H9 (cell line): ENCODE results near the gene TUBB2A. TPM values are rescaled to one million over a fixed set of nuclear protein-coding genes. Genes with fewer than 3 reads are reported as not detected.
A peak's percentile ranks its signal among the peaks of the same experiment; 100 is the strongest.

Experiments used
- DNase-seq: peaks from one replicate; pipeline ENCODE4 v3.0.0-alpha.2; 2017
- H2AFZ ChIP-seq: one replicate; pipeline ENCODE4 v1.6.1; 2013; ENCODE audit warnings: mild to moderate bottlenecking, low read length, control low read depth, moderate library complexity
- H2AK5ac ChIP-seq: 2 replicates; pipeline ENCODE4 v1.6.1; 2013; ENCODE audit warnings: low read length, control low read depth, mixed read lengths; ENCODE audit not compliant: insufficient read length
- H2BK120ac ChIP-seq: one replicate; pipeline ENCODE4 v1.6.1; 2013; ENCODE audit warnings: low read depth, mild to moderate bottlenecking, low read length, control low read depth, inconsistent platforms; ENCODE audit not compliant: poor library complexity, severe bottlenecking
- H2BK12ac ChIP-seq: 2 replicates; pipeline ENCODE4 v1.6.1; 2013; ENCODE audit warnings: low read length, control low read depth, mixed read lengths, low read depth; ENCODE audit not compliant: insufficient read length
- H2BK15ac ChIP-seq: 2 replicates; pipeline ENCODE4 v1.6.1; 2013; ENCODE audit warnings: low read depth, low read length, control low read depth
- H2BK20ac ChIP-seq: one replicate; pipeline ENCODE4 v1.6.1; 2013; ENCODE audit warnings: low read depth, mild to moderate bottlenecking, low read length, control low read depth, inconsistent platforms; ENCODE audit not compliant: poor library complexity, severe bottlenecking
- H2BK5ac ChIP-seq: 2 replicates; pipeline ENCODE4 v1.6.1; 2013; ENCODE audit warnings: low read length, control low read depth, mixed read lengths; ENCODE audit not compliant: insufficient read length
- H3K14ac ChIP-seq: 2 replicates; pipeline ENCODE4 v1.6.1; 2013; ENCODE audit warnings: low read length, control low read depth; ENCODE audit not compliant: insufficient read depth
- H3K18ac ChIP-seq: 2 replicates; pipeline ENCODE4 v1.6.1; 2013; ENCODE audit warnings: low read depth, mild to moderate bottlenecking, mixed read lengths, low read length, control low read depth; ENCODE audit not compliant: insufficient read length
- H3K23ac ChIP-seq: 2 replicates; pipeline ENCODE4 v1.6.1; 2013; ENCODE audit warnings: low read length, control low read depth, mixed read lengths, low read depth; ENCODE audit not compliant: insufficient read length
- H3K23me2 ChIP-seq: 2 replicates; pipeline ENCODE4 v1.6.1; 2013; ENCODE audit warnings: low read depth, mild to moderate bottlenecking, mixed read lengths, low read length, control low read depth; ENCODE audit not compliant: insufficient read length, poor library complexity, severe bottlenecking
- H3K27ac ChIP-seq: 2 replicates; pipeline ENCODE4 v1.5.1; 2013; ENCODE audit warnings: low read length, control low read depth, mixed read lengths, low read depth; ENCODE audit not compliant: insufficient read length
- H3K27me3 ChIP-seq: 2 replicates; pipeline ENCODE4 v1.6.1; 2013; ENCODE audit warnings: low read length, control low read depth, inconsistent platforms; ENCODE audit not compliant: insufficient read depth
- H3K4ac ChIP-seq: 2 replicates; pipeline ENCODE4 v1.6.1; 2013; ENCODE audit warnings: low read depth, mild to moderate bottlenecking, control low read depth, inconsistent platforms, low read length, moderate library complexity
- H3K4me1 ChIP-seq: 2 replicates; pipeline ENCODE4 v1.6.1; 2013; ENCODE audit warnings: low read length, control low read depth, inconsistent platforms; ENCODE audit not compliant: insufficient read depth
- H3K4me2 ChIP-seq: 2 replicates; pipeline ENCODE4 v1.6.1; 2013; ENCODE audit warnings: low read length, control low read depth, mixed read lengths; ENCODE audit not compliant: insufficient read length, insufficient read depth
- H3K56ac ChIP-seq: 2 replicates; pipeline ENCODE4 v1.6.1; 2013; ENCODE audit warnings: low read depth, mild to moderate bottlenecking, mixed read lengths, low read length, control low read depth; ENCODE audit not compliant: insufficient read length
- H3K79me1 ChIP-seq: 2 replicates; pipeline ENCODE4 v1.6.1; 2013; ENCODE audit warnings: low read depth, mild to moderate bottlenecking, moderate library complexity, low read length, control low read depth, inconsistent platforms; ENCODE audit not compliant: insufficient read depth, poor library complexity, severe bottlenecking
- H3K79me2 ChIP-seq: 2 replicates; pipeline ENCODE4 v1.6.1; 2013; ENCODE audit warnings: low read length, control low read depth, inconsistent platforms; ENCODE audit not compliant: insufficient read depth
- H3K9ac ChIP-seq: 2 replicates; pipeline ENCODE4 v1.6.1; 2013; ENCODE audit warnings: low read length, control low read depth, mixed read lengths; ENCODE audit not compliant: insufficient read length; ENCODE audit errors: extremely low read depth
- H3K9me3 ChIP-seq: one replicate; pipeline ENCODE4 v1.6.1; 2013; ENCODE audit warnings: low read depth, low read length, inconsistent platforms; ENCODE audit not compliant: control insufficient read depth
- H3T11ph ChIP-seq: one replicate; pipeline ENCODE4 v1.6.1; 2013; ENCODE audit warnings: mild to moderate bottlenecking, low read length, control low read depth, inconsistent platforms
- H4K20me1 ChIP-seq: one replicate; pipeline ENCODE4 v1.6.1; 2013; ENCODE audit not compliant: control insufficient read depth, insufficient read length, insufficient read depth
- H4K5ac ChIP-seq: 2 replicates; pipeline ENCODE4 v1.6.1; 2013; ENCODE audit warnings: low read depth, mild to moderate bottlenecking, mixed read lengths, low read length, control low read depth; ENCODE audit not compliant: insufficient read length
- H4K8ac ChIP-seq: replicated peaks from 2 replicates; pipeline ENCODE4 v1.6.1; 2013; ENCODE audit warnings: low read length, control low read depth, mixed read lengths, low read depth; ENCODE audit not compliant: insufficient read length
- H4K91ac ChIP-seq: 2 replicates; pipeline ENCODE4 v1.6.1; 2013; ENCODE audit warnings: low read depth, mild to moderate bottlenecking, moderate library complexity, mixed read lengths, low read length, control low read depth; ENCODE audit not compliant: insufficient read length
- H3K27ac Mint-ChIP-seq, 3 experiments: 2 replicates in 2 of 3; 3 replicates in 1 of 3; pipeline ENCODE4 v1.8.0; 2020 to 2021; ENCODE audit warnings: mixed read lengths in 3 of 3, mild to moderate bottlenecking in 1 of 3, moderate library complexity in 1 of 3
- H3K27me3 Mint-ChIP-seq: 2 replicates; pipeline ENCODE4 v1.8.0; 2021; ENCODE audit warnings: low read depth, mild to moderate bottlenecking, moderate library complexity, mixed read lengths
- H3K36me3 Mint-ChIP-seq, 3 experiments: 2 replicates in 2 of 3; 3 replicates in 1 of 3; pipeline ENCODE4 v1.8.0; 2020 to 2021; ENCODE audit warnings: low read depth in 3 of 3, mixed read lengths in 3 of 3; ENCODE audit not compliant: insufficient read depth in 1 of 3
- H3K4me1 Mint-ChIP-seq, 2 experiments: 2 replicates each; pipeline ENCODE4 v1.8.0; 2020; ENCODE audit warnings: mixed read lengths in 2 of 2
- H3K4me3 Mint-ChIP-seq, 2 experiments: 2 replicates in 1 of 2; 3 replicates in 1 of 2; pipeline ENCODE4 v1.8.0; 2020 to 2021; ENCODE audit warnings: mild to moderate bottlenecking in 2 of 2, mixed read lengths in 2 of 2, moderate library complexity in 1 of 2
- H3K9me3 Mint-ChIP-seq, 2 experiments: 2 replicates in 1 of 2; 3 replicates in 1 of 2; pipeline ENCODE4 v1.8.0; 2020; ENCODE audit warnings: mild to moderate bottlenecking in 2 of 2, mixed read lengths in 2 of 2, moderate library complexity in 1 of 2
- WGBS: extraction: QIAGEN DNeasy Blood & Tissue Kit; methylation state at CpG from one replicate; pipeline ENCODE4 v1.1.7; 2013; ENCODE audit warnings: missing lambda C conversion rate, low lambda C conversion rate, mixed read lengths; ENCODE audit not compliant: insufficient read length; ENCODE audit errors: extremely low coverage; 5-methylcytosine and 5-hydroxymethylcytosine counted together
- total RNA-seq: library from RNA; stranded (reverse); gene quantifications from 2 replicates; pipeline ENCODE4 v1.2.1, GENCODE V29; 2021
- TF ChIP-seq, protein P1 (sequence below): fragments of 200-600 bp; sonication (generic); conservative IDR thresholded peaks from 3 replicates; pipeline ENCODE4 v1.8.0; 2021; ENCODE audit warnings: antibody characterized with exemption, mild to moderate bottlenecking

Gene TUBB2A
- total RNA-seq, 1 experiment from 2014 or later = 258 TPM

DNA sequence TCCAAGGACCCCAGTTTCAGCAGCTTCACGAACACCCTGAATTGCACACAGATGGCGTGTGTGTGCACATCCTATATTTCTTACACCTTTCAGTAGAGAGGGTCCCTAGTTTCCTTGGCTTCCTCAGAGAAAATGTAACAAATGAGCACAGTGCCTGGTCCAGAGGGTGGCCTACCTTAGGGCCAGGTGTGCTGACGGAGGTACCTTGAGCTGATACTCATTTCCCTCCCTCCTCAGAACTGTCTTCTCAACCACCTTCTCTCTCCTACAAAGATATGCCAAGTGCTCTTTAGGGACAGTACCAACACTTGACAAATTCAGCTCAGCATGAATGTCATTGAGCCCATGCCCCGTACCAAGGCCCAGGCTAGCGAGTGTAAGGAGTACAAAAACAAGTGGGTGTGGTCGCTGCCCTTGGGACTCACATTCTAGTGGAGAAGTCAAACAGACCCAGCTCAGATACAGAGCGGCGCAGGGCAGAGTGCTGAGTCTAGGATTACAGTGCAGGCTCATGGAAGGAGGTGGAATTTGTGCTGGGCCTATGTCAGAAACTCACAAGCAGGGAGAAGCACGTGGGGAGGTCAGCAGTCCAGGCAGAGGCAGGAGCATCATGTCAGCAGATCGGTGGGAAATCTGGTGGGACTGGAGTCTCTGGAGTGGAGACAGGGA, 48.5 kb downstream of the TUBB2A start:
- H3K27ac ChIP-seq = no peak overlapping the region
- no peak overlapping the region for H2BK20ac ChIP-seq
- H2BK120ac ChIP-seq = no peak overlapping the region
- no peak for DNase-seq
- H3K79me2 ChIP-seq = no peaks in the 10 kb centered on the region
- no peak overlapping the region for H3K56ac ChIP-seq
- Mint-ChIP-seq H3K27me3 (no peaks in the 10 kb centered on the region), H3K4me1 (no peaks in the 10 kb centered on the region), H3K4me3 (no peak overlapping the region), H3K9me3 (no peaks in the 10 kb centered on the region), H3K36me3 (peaks cover 27 to 87% (median 35%) of the 10 kb centered on the region in 3 experiments), H3K27ac (peak overlapping the region in 2 of 3 experiments; percentile 1 to 10; a peak in 5 of 7 replicates)
- no peaks in the 10 kb centered on the region for H4K20me1 ChIP-seq
- no peaks in the 10 kb centered on the region for H3K4me1 ChIP-seq
- H2BK12ac ChIP-seq = no peak overlapping the region
- H3K4me2 ChIP-seq = no peak overlapping the region
- H3K9me3 ChIP-seq = no peaks in the 10 kb centered on the region
- no peaks in the 10 kb centered on the region for H3K79me1 ChIP-seq
- no peaks in the 10 kb centered on the region for H3K23me2 ChIP-seq
- no peak overlapping the region for H2AFZ ChIP-seq
- H4K91ac ChIP-seq = no peak overlapping the region
- no peak overlapping the region for H3K23ac ChIP-seq
- no peak overlapping the region for H2BK15ac ChIP-seq
- H4K5ac ChIP-seq = no peak overlapping the region
- TF ChIP-seq, protein P1, sequence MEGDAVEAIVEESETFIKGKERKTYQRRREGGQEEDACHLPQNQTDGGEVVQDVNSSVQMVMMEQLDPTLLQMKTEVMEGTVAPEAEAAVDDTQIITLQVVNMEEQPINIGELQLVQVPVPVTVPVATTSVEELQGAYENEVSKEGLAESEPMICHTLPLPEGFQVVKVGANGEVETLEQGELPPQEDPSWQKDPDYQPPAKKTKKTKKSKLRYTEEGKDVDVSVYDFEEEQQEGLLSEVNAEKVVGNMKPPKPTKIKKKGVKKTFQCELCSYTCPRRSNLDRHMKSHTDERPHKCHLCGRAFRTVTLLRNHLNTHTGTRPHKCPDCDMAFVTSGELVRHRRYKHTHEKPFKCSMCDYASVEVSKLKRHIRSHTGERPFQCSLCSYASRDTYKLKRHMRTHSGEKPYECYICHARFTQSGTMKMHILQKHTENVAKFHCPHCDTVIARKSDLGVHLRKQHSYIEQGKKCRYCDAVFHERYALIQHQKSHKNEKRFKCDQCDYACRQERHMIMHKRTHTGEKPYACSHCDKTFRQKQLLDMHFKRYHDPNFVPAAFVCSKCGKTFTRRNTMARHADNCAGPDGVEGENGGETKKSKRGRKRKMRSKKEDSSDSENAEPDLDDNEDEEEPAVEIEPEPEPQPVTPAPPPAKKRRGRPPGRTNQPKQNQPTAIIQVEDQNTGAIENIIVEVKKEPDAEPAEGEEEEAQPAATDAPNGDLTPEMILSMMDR = no peak
- H2BK5ac ChIP-seq = no peak overlapping the region
- H3K14ac ChIP-seq = no peak overlapping the region
- no CpG with 5 or more reads among the region's 10 CpGs for WGBS
- H4K8ac ChIP-seq = no peak overlapping the region
- no peak overlapping the region for H3K9ac ChIP-seq
- H3K4ac ChIP-seq = no peak overlapping the region
- H3K18ac ChIP-seq = no peak overlapping the region
- H3K27me3 ChIP-seq = no peaks in the 10 kb centered on the region
- H2AK5ac ChIP-seq = no peak overlapping the region
- no peak overlapping the region for H3T11ph ChIP-seq

Other genes with a start within 250 kb of the TUBB2A start
- gene SERPINB6, start 186.0 kb downstream of the TUBB2A start, total RNA-seq = 39.0 and 40.6 TPM in 2 replicates
- gene NQO2, start 157.7 kb downstream of the TUBB2A start, total RNA-seq = 105 and 106 TPM in 2 replicates
- gene RIPK1, start 89.0 kb downstream of the TUBB2A start, total RNA-seq = 24.6 and 25.1 TPM in 2 replicates
- gene BPHL, start 38.8 kb downstream of the TUBB2A start, total RNA-seq = 48.7 and 50.2 TPM in 2 replicates
- gene TUBB2B, start 70.1 kb upstream of the TUBB2A start, total RNA-seq = 317 and 320 TPM in 2 replicates
- 27.3 and 29.3 TPM in 2 replicates for gene PSMG4, start 101.4 kb upstream of the TUBB2A start, total RNA-seq